Measurements from ENCODE around the gene MGRN1.

DNA sequence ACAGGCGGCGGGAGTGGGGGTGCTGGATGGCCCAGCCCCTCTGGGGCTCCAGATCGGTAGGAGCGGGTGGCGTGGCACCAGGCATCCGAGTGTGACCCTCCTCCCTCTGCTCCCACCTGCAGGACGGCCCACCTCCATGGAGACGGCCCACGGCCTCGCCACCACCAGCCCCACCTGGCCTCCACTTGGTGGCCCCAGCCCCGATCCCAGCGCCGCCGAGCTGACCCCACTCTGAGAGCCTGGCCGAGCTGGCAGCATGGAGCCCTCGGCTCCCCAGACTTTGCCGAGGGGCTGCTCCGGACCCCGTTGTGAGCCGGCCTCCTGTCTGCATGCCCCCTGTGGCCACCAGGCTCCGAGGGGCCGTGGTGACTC, 64.0 kb downstream of the MGRN1 start:
- TF ChIP-seq POLR2AphosphoS5 (IDR thresholded peaks at IDR 0.05; ENCODE audit: insufficient read depth in 1 of 2, low read depth in 1 of 2) (no peak), POLR2A (IDR thresholded peaks at IDR 0.05) (no peak)
